HG02642 (cell line): Measurements from ENCODE around the gene PPP1R36.
"Not testable (repeated sequence)": the region's sequence is repeated elsewhere in the genome, so short reads cannot be mapped to it uniquely, and the experiment has no call there.

Experiments used
- ATAC-seq: cut with Tn5 transposase; IDR thresholded peaks from one replicate; pipeline ENCODE4 v1.9.1; 2021; ENCODE audit warnings: mild to moderate bottlenecking; ENCODE audit not compliant: unreplicated experiment, poor library complexity

PPP1R36 gene

DNA sequence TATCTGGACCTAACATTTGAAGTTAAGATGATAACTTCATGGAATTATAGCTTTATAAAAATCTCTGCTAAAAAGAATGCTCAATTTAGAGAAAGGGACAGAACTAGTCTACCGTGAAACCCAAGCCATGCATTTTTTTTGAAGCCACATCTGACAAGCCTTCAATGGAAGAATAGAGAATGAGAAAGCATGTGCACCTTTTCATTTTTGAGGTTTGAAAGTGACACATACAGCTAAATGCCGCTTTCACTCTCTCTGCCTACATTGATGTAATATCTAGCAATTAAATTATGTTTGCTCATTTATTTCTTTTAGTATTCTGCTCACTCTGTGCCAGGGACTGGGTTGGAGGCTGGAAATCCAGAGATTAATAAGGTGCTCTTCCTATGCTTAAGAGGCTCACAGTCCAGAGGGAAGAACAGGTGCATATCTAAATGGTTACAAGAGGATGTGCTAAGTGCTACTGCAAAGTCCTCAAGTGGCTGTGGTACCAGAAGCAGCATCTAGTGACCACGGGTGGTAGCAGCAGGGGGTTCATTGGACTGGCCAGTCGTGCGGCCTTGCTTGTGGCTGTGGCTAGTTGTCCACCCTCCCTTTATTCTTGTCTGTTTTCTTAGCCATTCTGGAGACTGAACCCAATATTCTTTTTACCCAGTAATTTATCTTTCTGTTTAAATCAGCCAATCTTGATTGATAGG lies 60.4 kb downstream of the PPP1R36 start:
- no peak for ATAC-seq

DNA sequence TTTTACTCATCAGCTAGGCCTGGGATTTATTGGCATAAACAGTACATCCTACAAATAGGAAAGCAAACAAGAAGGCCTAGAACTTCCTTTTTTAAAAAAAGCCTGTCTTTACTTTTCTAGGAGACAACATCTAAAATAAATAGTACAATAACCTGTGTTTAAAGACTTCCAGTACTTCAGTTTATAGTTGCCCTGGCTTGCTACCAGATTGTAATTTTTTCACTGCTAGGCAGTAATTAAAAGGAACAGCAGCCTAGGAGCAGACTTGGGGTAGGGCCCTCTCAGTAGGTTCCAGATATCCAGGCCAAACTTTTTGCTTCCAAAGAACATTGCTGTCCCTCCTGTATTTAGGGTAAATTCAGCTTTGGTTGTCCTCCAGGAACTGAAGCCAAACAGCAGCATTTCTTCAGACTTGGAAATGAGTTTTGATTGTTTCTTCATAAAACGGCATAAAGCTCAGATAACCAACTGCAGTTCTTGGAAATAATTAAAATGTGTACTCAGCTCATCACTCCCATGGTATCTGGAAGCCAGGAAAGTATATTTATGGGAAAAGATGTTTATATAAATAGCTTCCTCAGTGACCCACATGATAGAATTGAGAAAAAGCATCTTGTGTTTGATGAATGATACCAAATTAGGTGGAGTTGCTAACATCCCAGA lies 61.7 kb downstream of the PPP1R36 start:
- no peak for ATAC-seq

DNA sequence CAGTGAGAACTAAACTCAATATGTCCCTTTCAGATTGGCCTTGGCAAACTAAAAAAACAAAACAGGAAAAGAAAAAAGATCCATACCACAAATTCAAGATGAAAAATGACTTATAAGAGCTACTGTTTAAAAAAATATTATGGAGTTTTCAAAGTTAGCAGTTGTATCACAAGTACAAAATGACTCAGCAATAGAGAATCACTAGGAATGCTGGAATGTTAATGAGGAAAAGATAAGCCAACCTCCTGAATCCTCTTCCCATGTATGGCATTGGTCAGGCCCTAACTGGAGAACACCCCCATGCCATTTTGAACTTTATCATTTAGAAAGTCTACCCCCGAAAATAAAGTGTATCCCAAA lies 62.2 kb downstream of the PPP1R36 start:
- no peak for ATAC-seq

DNA sequence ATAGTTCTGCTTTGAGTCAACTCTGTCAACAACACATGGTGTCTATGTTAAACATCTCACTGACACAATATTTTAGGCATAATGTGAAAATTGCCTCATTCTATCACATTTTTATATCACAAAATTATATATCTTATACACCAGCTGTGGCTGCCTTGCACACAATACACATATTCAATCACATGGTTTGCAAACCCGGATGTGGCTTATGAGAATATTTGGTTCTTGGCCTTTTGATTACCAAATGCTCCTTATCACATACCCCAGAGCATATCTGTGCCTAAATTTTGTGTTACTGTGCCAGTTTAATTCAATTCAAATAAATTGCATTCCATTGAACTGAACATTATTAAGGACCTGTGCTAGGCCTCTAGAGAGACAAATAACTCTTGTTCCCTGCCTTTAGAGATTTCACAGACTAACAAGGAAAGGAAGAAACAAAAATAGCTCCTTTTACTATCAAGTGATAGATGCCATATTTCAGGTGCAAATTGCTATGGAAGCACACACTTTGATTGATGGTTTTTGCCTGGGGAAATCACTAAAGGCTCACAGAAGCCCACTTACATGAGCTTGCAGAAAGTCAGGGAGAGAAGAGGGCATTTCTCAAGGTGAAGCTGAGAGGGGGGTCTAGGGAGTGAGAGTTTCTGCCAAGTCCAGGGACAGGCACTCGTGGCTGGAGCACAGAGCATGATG lies 63.4 kb downstream of the PPP1R36 start:
- no peak for ATAC-seq

DNA sequence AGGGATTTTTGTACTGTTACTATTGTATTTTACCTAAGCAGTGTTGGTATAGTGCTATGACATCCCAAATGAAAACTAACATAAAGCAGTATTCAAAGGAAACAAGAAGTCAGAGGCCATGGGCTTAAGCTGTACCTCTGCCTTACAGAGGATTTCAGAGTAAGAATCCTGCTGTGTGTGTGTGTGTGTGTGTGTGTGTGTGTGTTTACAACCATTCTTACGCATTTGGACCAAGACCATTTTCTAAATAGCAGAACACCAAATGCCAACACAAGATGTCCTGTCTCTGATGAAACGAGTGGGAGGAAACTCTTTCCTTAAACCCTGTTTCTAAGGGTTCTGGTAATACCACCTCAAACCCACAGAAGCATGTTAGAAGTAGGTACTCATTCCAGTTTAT lies 64.4 kb downstream of the PPP1R36 start:
- ATAC-seq = no peak

DNA sequence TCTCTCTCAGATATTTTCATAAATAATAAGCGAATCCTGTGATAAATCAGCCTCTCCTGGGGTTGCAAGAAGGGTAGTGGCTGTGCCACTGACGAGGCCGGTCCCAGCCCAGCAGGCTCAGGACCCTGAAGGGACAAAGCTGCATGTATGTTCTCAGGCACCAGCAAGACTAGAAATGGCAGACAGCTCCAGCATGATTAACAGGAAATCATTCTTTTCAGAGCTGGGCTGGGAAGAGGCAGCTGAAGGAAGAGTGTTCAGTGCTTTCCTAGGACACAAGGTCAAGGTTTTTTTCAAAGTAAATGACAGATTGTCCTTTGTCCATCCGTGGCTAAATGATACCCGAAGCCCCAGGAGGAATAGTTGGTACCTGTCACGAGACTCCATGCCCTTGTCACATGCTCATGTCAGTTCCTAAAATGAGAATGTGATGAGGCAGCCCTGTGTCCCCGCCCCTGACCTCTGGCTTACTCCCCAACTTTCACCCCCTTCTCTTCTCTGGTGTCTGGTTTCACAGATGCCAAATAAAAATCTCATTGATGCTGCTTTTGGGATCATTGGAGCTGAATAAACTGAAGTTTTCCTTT lies 65.1 kb downstream of the PPP1R36 start:
- no peak for ATAC-seq

DNA sequence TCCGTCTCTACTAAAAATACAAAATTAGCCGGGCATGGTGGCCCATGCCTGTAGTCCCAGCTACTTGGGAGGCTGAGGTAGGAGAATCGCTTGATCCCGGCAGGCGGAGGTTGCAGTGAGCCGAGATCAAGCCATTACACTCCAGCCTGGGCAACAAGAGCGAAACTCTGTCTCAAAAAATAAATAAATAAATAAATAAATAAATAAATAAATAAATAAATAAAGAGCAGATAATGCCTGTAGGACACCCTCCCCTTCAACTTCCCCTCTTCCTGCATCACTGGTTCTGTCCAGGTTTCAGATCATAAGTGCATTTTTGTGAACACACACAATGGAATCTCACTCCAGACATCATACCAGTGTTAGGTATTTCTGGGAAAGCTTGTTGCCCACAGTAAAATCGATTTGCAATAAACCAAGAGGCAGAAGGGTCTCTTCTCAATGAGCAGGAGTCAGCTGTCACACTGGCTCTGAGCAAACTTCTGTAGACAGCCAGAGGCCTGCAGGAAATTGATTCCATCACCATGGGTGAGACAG lies 68.2 kb downstream of the PPP1R36 start:
- not testable (repeated sequence) for ATAC-seq

DNA sequence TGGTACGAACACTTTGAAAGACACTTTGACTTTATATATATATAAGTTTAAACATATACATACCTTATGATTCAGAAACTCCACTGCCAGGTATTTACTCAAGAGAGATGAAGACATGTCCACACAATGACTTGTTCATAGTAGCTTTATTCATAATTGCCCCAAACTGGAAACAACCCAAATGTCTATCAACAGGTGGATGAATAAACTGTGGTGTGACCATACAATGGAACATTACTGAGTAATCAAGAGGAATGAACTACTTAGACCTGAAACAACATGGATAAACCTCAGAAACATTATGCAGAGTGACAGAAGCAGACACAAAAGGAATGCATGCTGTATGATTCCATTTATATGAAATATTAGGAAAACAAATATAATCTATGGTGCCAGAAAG lies 71.1 kb downstream of the PPP1R36 start:
- ATAC-seq = no peak

DNA sequence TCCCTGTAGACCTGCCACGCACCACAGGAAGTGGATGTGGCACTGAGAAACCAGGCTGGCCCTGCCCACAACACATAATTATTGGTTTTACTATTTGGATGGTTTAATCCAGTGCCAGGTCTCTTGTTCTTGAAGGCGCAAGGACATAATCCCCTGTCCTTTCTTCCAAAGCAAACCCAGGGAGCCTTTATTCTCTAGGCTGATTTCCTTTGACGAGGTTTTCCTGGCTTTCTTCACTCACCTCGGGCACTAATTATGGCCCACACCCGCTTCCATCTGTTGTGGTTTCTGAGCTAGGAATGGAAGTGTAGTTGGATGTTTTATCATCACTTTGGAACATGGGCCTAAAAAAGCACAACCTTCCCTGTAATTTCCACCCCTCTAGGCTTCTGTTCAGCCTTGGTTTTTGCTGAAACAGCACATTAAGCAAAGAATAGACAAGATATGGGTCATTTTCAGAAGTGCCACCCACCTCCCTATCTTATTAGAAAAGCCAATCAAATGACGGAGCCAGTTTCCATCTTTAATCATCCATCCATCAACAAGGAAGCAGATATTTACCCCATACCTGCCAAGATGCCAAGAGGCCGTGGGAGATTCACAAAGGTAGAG lies 73.9 kb downstream of the PPP1R36 start:
- no peak for ATAC-seq

DNA sequence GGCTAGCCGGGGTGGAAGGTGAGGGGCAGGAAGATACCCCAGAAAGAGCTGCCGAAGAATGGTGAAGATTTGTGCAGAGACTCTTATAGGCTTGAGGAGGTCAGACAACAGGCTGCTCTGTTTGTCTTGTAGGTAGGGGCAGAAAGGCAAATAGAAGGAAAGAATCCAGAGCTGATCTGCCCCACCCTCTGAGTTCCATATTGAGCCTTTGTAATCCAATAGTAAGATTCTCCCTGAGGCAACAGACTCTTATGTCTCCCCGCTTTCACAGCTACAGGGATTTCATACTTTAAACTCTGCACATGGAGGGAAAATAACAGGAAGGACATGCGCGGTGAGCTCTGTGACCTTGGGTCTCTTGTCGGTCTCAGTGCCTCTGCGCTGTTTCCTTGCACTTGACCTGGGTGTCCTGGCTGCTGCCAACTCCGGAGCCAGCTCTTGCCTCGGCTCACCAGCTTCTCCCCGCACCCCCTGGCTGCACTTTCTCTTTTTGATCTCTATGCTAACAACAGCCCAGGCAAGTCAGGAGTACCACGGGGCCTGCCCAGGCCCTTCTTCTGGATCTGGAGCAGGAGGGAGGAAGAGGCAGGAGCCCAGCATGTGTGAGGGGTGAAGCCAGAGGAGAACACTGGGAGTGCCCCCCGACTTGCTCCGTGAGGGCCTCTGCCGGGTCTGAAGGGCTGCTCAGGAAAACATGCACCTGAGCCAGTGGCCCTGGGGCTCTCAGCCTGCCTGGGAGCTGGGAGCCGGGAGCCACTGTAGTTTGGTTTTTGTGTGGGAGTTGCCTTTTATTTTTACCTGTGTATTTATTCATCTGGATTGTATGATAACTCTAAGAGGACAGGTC lies 75.8 kb downstream of the PPP1R36 start:
- ATAC-seq = no peak

DNA sequence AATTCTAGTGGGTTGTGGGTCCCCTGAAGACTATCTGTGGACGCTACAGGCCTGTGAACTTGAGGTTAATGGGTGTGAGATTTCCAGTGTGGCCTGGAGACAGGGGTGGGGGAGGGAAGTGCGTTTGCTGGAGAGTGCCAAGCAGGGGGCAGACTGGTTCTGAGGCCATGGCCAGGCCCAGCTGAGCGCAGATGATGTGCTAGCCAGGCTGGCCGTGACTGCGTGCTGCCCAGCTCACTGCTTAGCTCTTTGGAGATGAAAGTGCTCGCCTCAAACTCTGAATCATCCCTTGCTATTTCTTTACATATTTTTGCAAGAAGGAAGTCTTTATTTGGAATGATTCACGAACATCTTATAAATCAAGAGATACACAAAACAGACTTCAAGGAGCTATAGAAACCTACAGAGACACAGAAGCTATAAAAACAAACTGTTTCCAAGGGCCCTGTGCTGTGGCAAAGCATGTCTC lies 79.2 kb downstream of the PPP1R36 start:
- no peak for ATAC-seq

DNA sequence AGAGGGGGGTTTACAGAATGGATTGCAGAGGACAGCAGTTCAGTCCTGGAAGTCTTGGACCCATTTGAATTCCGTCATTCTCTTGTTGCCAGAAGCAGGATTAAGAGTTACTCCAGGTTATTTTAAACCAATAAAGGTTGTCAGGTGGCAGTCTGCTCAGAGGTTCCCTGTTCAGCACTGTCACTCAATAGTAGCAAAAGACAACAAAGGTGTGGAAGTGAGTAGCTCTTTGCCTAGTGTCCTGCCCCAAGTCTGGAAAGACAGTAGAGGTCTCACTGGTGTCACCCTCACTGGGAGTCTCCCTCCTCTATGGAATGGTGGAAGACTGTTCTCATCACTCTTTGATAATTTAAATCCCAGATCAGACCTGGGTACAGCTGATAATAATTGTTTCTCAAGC lies 81.0 kb downstream of the PPP1R36 start:
- ATAC-seq = no peak

DNA sequence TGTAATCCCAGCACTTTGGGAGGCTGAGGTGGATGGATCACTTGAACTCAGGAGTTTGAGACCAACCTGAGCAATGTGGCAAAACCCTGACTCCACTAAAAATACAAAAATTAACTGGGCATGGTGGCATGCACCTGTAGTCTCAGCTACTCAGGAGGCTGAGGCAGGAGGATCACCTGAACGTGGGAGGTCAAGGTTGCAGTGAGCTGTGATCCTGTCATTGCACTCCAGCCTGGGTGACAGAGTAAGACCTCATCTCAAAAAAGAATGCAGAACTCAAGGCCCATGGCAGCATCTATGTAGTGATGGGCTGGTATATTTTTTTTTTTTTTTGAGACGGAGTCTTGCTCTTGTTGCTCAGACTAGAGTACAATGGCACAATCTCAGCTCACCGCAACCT lies 81.5 kb downstream of the PPP1R36 start:
- ATAC-seq = not testable (repeated sequence)

DNA sequence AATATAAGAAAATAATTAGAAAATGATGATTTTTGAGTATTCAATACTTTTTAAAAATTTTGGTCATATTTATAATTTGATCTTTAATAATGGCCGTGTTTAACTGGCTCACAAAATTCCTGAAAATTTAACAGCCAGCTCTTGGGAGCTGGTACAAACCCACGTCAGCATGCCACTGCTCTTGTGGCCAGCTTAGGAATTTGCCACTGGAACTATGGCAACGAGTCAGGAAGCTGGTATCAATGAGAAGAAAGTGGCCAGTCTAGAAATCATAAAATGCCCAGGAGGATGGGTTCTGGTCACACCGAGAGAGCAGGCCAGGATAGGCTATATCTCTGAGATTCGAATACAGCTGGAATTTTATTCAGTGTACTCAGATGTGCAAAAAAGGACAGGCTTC lies 82.3 kb downstream of the PPP1R36 start:
- no peak for ATAC-seq

DNA sequence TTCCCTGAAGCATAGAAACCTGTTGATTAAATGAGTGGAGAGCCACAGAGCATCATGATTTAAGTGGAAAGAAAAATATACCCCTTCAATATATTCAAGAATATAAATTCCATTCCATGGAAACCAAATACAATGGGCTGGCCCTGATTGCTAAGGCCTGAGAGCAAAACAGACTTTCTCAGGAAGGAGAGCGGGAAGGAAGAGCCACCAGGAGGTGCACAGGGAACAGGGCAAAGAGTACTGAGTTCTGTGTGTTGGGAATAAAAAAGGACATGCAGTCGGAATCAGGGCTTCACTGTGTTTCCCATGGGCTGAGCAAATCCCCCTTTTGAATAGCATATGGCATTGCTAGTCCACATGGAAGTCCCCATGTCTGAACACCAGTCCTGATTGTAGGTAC lies 84.8 kb downstream of the PPP1R36 start:
- no peak for ATAC-seq

DNA sequence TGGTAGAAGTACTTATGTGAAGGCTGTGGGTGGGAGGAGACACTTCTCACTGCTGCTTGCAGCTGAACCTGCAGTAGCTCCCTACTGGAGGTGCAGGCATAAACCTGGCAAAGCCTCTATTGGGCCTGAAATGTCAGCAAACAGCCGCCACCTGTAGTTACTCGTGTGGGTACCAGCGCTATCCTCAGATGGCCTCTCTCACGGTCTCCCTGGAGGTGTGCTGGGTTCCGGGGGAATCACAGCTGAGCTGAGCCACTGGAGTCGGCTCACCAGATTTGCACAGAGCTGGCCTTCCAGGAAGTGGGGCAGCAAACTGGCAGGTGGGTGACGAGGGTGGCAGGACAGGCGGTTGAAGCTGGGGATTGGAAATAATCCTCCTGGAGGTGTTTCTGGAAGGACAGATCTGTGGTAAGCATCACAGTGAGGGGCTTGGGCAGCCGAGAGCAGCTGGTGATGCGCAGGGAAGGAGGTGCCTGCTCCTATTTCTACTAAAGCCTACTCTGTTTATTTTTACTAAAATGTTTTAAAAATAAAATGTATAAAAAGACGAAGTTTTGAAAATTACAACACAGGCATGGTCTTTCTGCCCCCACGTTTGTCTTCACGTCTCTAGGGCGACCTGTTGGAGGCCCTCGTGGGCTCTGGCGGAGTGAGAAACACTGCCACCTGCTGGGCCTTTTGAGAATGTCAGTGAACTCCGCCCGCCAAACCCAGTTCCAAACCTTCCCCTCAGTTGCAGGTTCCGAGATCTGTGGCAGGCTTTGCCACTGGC lies 86.6 kb downstream of the PPP1R36 start:
- peak; percentile 73 for ATAC-seq

DNA sequence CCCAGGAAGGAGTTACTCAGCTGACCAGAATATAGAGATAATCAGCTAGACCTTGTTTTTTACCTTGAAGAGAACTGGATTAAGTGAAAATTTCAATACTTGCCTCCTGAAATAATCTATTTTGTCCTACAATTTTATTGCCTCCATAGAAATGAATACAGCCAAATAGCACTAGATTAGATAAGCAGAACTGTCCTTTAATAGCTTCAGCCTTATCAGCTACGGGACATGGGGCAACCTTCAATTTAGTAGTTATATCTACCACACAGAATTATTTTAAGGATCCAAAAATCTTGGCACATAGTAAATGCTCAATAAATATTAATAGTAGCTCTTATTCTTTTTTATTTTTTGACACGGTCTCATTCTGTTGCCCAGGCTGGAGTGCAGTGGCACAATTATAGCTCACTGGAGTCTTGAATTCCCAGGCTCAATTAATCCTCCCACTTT lies 87.2 kb downstream of the PPP1R36 start:
- no peak for ATAC-seq

DNA sequence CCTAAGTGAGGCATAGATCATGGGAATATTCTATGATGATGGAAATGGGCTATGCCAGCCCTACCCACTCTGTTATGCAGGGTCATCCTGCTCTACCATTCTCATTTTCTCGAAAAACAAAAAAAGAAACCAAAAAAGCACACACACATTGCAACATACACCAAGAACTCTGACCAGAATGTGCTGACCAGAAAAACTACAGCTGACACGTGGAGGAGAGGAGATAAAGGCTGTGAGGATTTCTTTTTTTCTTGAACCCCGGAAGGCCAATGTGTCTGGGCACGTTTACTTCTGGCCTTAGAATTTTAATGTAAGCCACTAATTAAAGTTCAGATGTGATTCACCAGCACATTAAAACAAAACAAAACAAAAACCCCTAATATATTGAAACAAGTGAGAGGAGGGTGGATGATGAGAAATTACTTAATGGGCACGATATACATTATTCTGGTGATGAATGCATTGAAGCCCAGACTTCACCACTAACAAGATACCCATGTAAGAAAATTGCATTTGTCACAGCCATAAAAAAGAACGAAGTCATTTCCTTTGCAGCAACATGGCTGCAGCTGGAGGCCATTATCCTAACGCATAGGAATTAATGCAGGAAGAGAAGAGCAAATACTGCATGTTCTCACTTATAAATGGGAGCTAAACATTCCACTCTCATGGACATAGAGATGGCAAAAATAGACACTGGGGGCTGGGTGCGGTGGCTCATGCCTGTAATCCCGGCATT lies 88.1 kb downstream of the PPP1R36 start:
- no peak for ATAC-seq
